NCI-H510A treated with DMSO at 0.1 percent for 48 hours (cell line): Measurements from ENCODE around the gene CRYZL1.
"Not testable (repeated sequence)": the region's sequence is repeated elsewhere in the genome, so short reads cannot be mapped to it uniquely, and the experiment has no call there.

Experiments used
- DNase-seq: peaks from one replicate; lab custom pipeline; 2025; lab: John Stamatoyannopoulos, UW

The CRYZL1 gene

GRCh38 chr21:33626151-33626550 is 15.4 kb downstream of the CRYZL1 start:
- DNase-seq: not testable (repeated sequence)

GRCh38 chr21:33622253-33622652 is 19.3 kb downstream of the CRYZL1 start:
- DNase-seq: no peak

- DNase-seq: no peak
These were observed 21.8 kb downstream of the CRYZL1 start for GRCh38 chr21:33619726-33620125.

- no peak for DNase-seq
These were observed 23.1 kb downstream of the CRYZL1 start for GRCh38 chr21:33618407-33618806.

- DNase-seq: not testable (repeated sequence)
These were observed 24.0 kb downstream of the CRYZL1 start for GRCh38 chr21:33617565-33617964.

GRCh38 chr21:33611006-33611744 is 30.4 kb downstream of the CRYZL1 start:
- no peak for DNase-seq

GRCh38 chr21:33608559-33608958 is 33.0 kb downstream of the CRYZL1 start:
- DNase-seq: no peak

- no peak for DNase-seq
These were observed 43.5 kb downstream of the CRYZL1 start for GRCh38 chr21:33598051-33598450.

GRCh38 chr21:33588485-33589335 is 52.8 kb downstream of the CRYZL1 start, which contains the start of gene DONSON:
Gene DONSON, minus strand, starts transcription at chr21:33588684. Its CDS starts 43 bp downstream, at chr21:33588641.
- peak; percentile 90 for DNase-seq

GRCh38 chr21:33587792-33588484 is 53.6 kb downstream of the CRYZL1 start:
- peak; percentile 25 for DNase-seq

GRCh38 chr21:33586927-33587326 is 54.6 kb downstream of the CRYZL1 start:
- DNase-seq: no peak

GRCh38 chr21:33584455-33584854 is 57.1 kb downstream of the CRYZL1 start:
- DNase-seq: no peak

GRCh38 chr21:33578959-33579542 is 62.5 kb downstream of the CRYZL1 start:
- DNase-seq: no peak

- no peak for DNase-seq
These were observed 63.3 kb downstream of the CRYZL1 start for GRCh38 chr21:33578214-33578613.

GRCh38 chr21:33576741-33577141 is 64.8 kb downstream of the CRYZL1 start:
- DNase-seq: not testable (repeated sequence)

- DNase-seq: no peak
These were observed 69.2 kb downstream of the CRYZL1 start for GRCh38 chr21:33572350-33572749.

GRCh38 chr21:33569991-33570390 is 71.5 kb downstream of the CRYZL1 start:
- no peak for DNase-seq

- no peak for DNase-seq
These were observed 73.1 kb downstream of the CRYZL1 start for GRCh38 chr21:33568448-33568847.

GRCh38 chr21:33567914-33568313 is 73.6 kb downstream of the CRYZL1 start:
- DNase-seq: no peak

- DNase-seq: no peak
These were observed 75.0 kb downstream of the CRYZL1 start for GRCh38 chr21:33566514-33566913.

GRCh38 chr21:33562389-33562788 is 79.2 kb downstream of the CRYZL1 start:
- no peak for DNase-seq

GRCh38 chr21:33561373-33561772 is 80.2 kb downstream of the CRYZL1 start:
- DNase-seq: no peak
